Spleen (tissue), 7 donors: Measurements from ENCODE around the gene RBBP6.

Experiments used
- POLR2AphosphoS5 ChIP-seq, 3 donors: sonication (generic); formaldehyde crosslinking; IDR thresholded peaks; one replicate each; pipeline ENCODE4 v1.5.1; 2017; ENCODE audit warnings: antibody characterized with exemption in 3 of 3
- TF ChIP-seq, protein P1 (sequence below), 11 experiments: fragments of 200-600 bp in 7 of 11; fragments of 450-650 bp in 4 of 11; sonication (generic) in 4 of 11; IDR thresholded peaks in 8 of 11; conservative IDR thresholded peaks in 3 of 11; 1 replicate in 7 of 11; 2 replicates in 4 of 11; pipeline versions ENCODE4 v1.4.0 to v1.8.0; 2016 to 2021; ENCODE audit warnings: antibody characterized with exemption in 11 of 11, inconsistent platforms in 4 of 11, mild to moderate bottlenecking in 1 of 11
- donor health status: DM: no; HTN: no; CAD: no; lungs with moderate emphysema.
- donor health status: DM: no; HTN: no; CAD: no.
- donor health status: DM: no; HTN: no; CAD: no.

DNA sequence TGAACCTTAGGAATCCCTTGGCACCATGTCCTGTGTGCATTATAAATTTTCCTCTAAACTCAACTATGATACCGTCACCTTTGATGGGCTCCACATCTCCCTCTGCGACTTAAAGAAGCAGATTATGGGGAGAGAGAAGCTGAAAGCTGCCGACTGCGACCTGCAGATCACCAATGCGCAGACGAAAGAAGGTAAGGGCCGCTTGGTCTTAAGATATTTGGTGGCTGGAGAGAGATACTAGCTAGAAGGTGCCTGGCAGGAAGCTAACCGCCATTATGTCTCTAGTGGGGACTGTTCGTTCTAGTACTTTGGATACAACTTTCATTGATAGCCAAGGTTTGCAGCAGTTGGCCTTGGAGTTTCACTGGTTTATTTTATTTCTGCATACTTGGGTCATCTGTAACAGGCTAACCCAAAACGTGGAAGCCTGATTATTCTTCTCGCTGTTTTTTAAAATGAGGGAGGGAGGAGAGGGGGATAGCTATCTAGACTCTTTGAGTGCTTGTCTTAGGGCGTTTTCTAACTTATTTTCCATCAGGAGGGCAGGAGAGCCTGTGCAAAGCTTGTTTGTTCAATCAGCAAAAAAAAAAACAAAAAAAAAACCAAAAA, 1.3 kb downstream of the RBBP6 start:
- TF ChIP-seq POLR2AphosphoS5 (IDR thresholded peaks at IDR 0.05): no peak
- TF ChIP-seq, protein P1, sequence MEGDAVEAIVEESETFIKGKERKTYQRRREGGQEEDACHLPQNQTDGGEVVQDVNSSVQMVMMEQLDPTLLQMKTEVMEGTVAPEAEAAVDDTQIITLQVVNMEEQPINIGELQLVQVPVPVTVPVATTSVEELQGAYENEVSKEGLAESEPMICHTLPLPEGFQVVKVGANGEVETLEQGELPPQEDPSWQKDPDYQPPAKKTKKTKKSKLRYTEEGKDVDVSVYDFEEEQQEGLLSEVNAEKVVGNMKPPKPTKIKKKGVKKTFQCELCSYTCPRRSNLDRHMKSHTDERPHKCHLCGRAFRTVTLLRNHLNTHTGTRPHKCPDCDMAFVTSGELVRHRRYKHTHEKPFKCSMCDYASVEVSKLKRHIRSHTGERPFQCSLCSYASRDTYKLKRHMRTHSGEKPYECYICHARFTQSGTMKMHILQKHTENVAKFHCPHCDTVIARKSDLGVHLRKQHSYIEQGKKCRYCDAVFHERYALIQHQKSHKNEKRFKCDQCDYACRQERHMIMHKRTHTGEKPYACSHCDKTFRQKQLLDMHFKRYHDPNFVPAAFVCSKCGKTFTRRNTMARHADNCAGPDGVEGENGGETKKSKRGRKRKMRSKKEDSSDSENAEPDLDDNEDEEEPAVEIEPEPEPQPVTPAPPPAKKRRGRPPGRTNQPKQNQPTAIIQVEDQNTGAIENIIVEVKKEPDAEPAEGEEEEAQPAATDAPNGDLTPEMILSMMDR (IDR thresholded peaks at IDR 0.05 in 8 of 11, conservative IDR thresholded peaks at IDR 0.05 in 3 of 11): no peak
